Calu3 (cell line): Measurements from ENCODE around the gene PLIN4. TPM values are rescaled to one million over a fixed set of nuclear protein-coding genes. Genes with fewer than 3 reads are reported as not detected.

Source experiments
- BruUV-seq: library from RNA; stranded (reverse); fragments of 400-500 nt; replicated peaks from 2 replicates; lab custom pipeline; 2021; lab: Mats Ljungman, UMichigan
- CTCF ChIA-PET: fragments of 300-600 bp; sonication (Branson Sonifier 250); formaldehyde crosslinking; loops from one replicate; lab custom pipeline; 2022; ENCODE audit warnings: antibody characterized with exemption; lab: Charles Lee
- DNase-seq: peaks from one replicate; pipeline ENCODE4 v3.0.0; 2022
- H3K27ac Mint-ChIP-seq: one replicate; pipeline ENCODE4 v1.8.0; 2022; ENCODE audit warnings: mixed read lengths; ENCODE audit not compliant: unreplicated experiment
- H3K27me3 Mint-ChIP-seq: one replicate; pipeline ENCODE4 v1.8.0; 2022; ENCODE audit warnings: mixed read lengths; ENCODE audit not compliant: unreplicated experiment
- H3K36me3 Mint-ChIP-seq: one replicate; pipeline ENCODE4 v1.8.0; 2022; ENCODE audit warnings: mild to moderate bottlenecking, moderate library complexity, mixed read lengths; ENCODE audit not compliant: insufficient read depth, unreplicated experiment
- H3K4me1 Mint-ChIP-seq: one replicate; pipeline ENCODE4 v1.8.0; 2022; ENCODE audit warnings: mild to moderate bottlenecking, low read depth, mixed read lengths; ENCODE audit not compliant: unreplicated experiment
- H3K4me3 Mint-ChIP-seq: one replicate; pipeline ENCODE4 v1.8.0; 2022; ENCODE audit warnings: mild to moderate bottlenecking, low read depth, moderate library complexity, mixed read lengths; ENCODE audit not compliant: unreplicated experiment
- H3K9me3 Mint-ChIP-seq: one replicate; pipeline ENCODE4 v1.8.0; 2022; ENCODE audit warnings: low read depth, mixed read lengths; ENCODE audit not compliant: unreplicated experiment
- CTCF ChIP-seq: fragments of 200-600 bp; IDR thresholded peaks from one replicate; pipeline ENCODE4 v1.8.0; 2022; ENCODE audit warnings: antibody characterized with exemption; ENCODE audit not compliant: unreplicated experiment
- intact Hi-C: fragments of 100-400 bp; cut with micrococcal nuclease; formaldehyde crosslinking; loops from one replicate; pipeline ENCODE4 v1.10.0; 2022; ENCODE audit not compliant: unreplicated experiment
- total RNA-seq: library from RNA; stranded (reverse); gene quantifications from 2 replicates; pipeline ENCODE4 v1.2.3, GENCODE V29; 2022

PLIN4 gene
- total RNA-seq, 1 experiment from 2014 or later: 1.1 TPM

DNA sequence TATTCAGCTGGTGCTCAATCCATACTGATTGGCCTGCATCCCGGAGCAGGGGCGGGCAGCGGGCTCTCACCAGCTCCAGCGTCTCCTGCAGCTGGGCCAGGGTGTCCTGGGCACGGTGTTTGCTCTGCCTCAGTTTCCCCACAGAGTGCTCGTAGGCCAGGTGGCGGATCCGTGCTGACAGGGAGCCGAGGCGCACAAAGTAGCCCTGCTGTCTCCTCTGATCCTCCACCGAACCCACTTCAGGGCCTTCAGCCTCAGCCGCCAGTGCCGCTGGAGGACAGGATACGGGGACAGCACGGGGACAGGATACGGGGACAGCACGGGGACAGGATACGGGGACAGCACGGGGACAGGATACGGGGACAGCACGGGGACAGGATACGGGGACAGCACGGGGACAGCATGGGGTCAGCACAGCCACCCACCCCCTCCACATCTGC lies 7.3 kb upstream of the PLIN4 start:
- no peak overlapping the region for H3K27ac Mint-ChIP-seq
- H3K9me3 Mint-ChIP-seq: no peaks in the 10 kb centered on the region
- no peak for DNase-seq
- CTCF ChIA-PET: interaction anchor here (0.6 to 1.3 kb wide), 8 partner anchors 9 to 258 kb away, joined by 3 to 9 read pairs (median 4); partner anchors contain the start of genes CHAF1A, HDGFL2 and PLIN5
- no peak for TF ChIP-seq CTCF
- intact Hi-C loops: no loop called here
- H3K36me3 Mint-ChIP-seq: no peaks in the 10 kb centered on the region
- peaks cover 10% of the 10 kb centered on the region for H3K4me1 Mint-ChIP-seq
- H3K27me3 Mint-ChIP-seq: peaks cover 14% of the 10 kb centered on the region
- H3K4me3 Mint-ChIP-seq: no peak overlapping the region
- BruUV-seq: no TSS peak

- peak; percentile 69 for DNase-seq
- Mint-ChIP-seq H3K9me3 (no peaks in the 10 kb centered on the region), H3K27me3 (peaks cover 9% of the 10 kb centered on the region), H3K36me3 (no peaks in the 10 kb centered on the region), H3K27ac (no peak overlapping the region), H3K4me3 (no peak overlapping the region), H3K4me1 (peaks cover 10% of the 10 kb centered on the region)
- intact Hi-C loops: no loop called here
- TF ChIP-seq CTCF: peak; percentile 31
- CTCF ChIA-PET: interaction anchor here (0.6 to 1.3 kb wide), 7 partner anchors 10 to 257 kb away, joined by 3 to 9 read pairs (median 5); partner anchors contain the start of genes CHAF1A, HDGFL2 and PLIN5
- no TSS peak for BruUV-seq
These were observed 6.7 kb upstream of the PLIN4 start for GRCh38 chr19:4524808-4525562.

DNA sequence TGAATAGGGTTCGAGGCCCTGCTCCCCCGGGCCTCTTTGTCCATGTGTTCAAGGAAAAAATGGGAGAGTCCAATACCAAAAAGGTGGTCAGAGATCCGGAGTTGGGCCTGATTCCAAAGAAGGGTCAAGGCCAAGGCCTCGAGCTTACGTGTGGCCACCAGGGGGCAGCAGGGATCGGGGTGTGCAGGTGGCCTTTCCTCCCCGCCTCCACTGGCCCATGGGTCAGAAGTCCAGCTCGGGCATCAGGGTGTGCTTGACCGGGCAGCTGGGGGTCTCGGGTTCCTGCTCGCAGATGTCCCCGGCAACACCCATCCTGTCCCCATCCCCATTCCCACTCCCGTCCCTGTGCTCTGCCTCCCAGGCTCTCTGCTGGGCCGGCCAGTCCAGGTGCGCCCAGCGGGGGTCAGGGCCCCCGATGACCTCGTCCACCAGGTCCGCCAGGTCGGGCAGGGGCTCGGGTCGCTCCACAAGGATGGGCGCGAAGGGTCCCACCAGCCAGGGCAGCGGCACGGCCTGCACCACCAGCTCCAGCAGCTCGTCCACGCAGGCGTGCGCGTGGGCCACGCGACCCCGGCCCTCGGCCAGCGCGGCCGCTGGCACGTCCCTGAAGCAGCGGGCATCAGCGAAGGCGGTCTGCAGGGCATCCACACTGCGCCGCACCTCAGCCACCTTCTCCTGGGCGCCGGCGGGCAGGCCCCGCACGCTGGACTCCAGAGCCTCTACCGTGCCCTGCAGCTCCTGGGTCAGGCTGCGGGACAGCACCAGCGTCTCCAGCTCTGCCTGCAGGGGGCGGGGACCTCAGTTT lies 5.2 kb upstream of the PLIN4 start:
- peak; percentile 62 for DNase-seq
- BruUV-seq: no TSS peak
- H3K9me3 Mint-ChIP-seq: no peaks in the 10 kb centered on the region
- H3K27ac Mint-ChIP-seq: no peak overlapping the region
- CTCF ChIA-PET: interaction anchor here (0.5 to 1.3 kb wide), 3 partner anchors 12 to 631 kb away, joined by 3 to 8 read pairs (median 4); partner anchors contain the start of genes PLIN5 and SEMA6B
- peaks cover 16% of the 10 kb centered on the region for H3K4me1 Mint-ChIP-seq
- H3K27me3 Mint-ChIP-seq: no peaks in the 10 kb centered on the region
- no peaks in the 10 kb centered on the region for H3K36me3 Mint-ChIP-seq
- H3K4me3 Mint-ChIP-seq: no peak overlapping the region
- TF ChIP-seq CTCF: peak; percentile 76
- intact Hi-C loops: no loop called here

- Mint-ChIP-seq H3K27me3 (no peaks in the 10 kb centered on the region), H3K27ac (no peak overlapping the region), H3K4me1 (peaks cover 18% of the 10 kb centered on the region), H3K4me3 (no peak overlapping the region), H3K36me3 (no peaks in the 10 kb centered on the region), H3K9me3 (no peaks in the 10 kb centered on the region)
- intact Hi-C loops: no loop called here
- BruUV-seq: no TSS peak
- no peak for TF ChIP-seq CTCF
- CTCF ChIA-PET: interaction anchor here (0.5 to 1.3 kb wide), 3 partner anchors 13 to 630 kb away, joined by 3 to 8 read pairs (median 4); partner anchors contain the start of genes PLIN5 and SEMA6B
- DNase-seq: no peak
These were observed 4.2 kb upstream of the PLIN4 start for GRCh38 chr19:4522291-4523002.
